Mesenchymal stem cell (in vitro differentiated cells and primary cell): ENCODE results near the gene RNASE1.
"Not testable (repeated sequence)": the region's sequence is repeated elsewhere in the genome, so short reads cannot be mapped to it uniquely, and the experiment has no call there.

Experiments
- DNase-seq: peaks from one replicate; pipeline ENCODE4 v3.0.0-alpha.2; 2013
- H2AFZ ChIP-seq: one replicate; pipeline ENCODE4 v1.6.1; 2013; ENCODE audit warnings: low read depth, mild to moderate bottlenecking, control low read depth, inconsistent platforms, low read length, moderate library complexity
- H2AK5ac ChIP-seq: 2 replicates; pipeline ENCODE4 v1.6.1; 2013; ENCODE audit warnings: low read length, moderate library complexity, mild to moderate bottlenecking, inconsistent platforms; ENCODE audit not compliant: severe bottlenecking
- H2BK120ac ChIP-seq: one replicate; pipeline ENCODE4 v1.6.1; 2013; ENCODE audit warnings: low read depth, mild to moderate bottlenecking, inconsistent platforms, low read length, moderate library complexity
- H2BK12ac ChIP-seq, 2 experiments: one replicate each; pipeline ENCODE4 v1.6.1; 2013; ENCODE audit warnings: inconsistent platforms in 2 of 2, low read length in 2 of 2, mild to moderate bottlenecking in 2 of 2, moderate library complexity in 2 of 2, control low read depth in 1 of 2
- H2BK15ac ChIP-seq: one replicate; pipeline ENCODE4 v1.6.1; 2013; ENCODE audit warnings: mild to moderate bottlenecking, low read depth, inconsistent platforms; ENCODE audit not compliant: poor library complexity, severe bottlenecking
- H2BK5ac ChIP-seq: 2 replicates; pipeline ENCODE4 v1.6.1; 2013; ENCODE audit warnings: low read depth, mild to moderate bottlenecking, low read length, control low read depth, inconsistent platforms; ENCODE audit not compliant: poor library complexity, severe bottlenecking
- H3K14ac ChIP-seq, 2 experiments: one replicate each; pipeline ENCODE4 v1.6.1; 2013; ENCODE audit warnings: inconsistent platforms in 2 of 2, low read length in 2 of 2, control low read depth in 1 of 2, mild to moderate bottlenecking in 1 of 2, moderate library complexity in 1 of 2
- H3K18ac ChIP-seq, 2 experiments: one replicate each; pipeline ENCODE4 v1.6.1; 2013; ENCODE audit warnings: inconsistent platforms in 2 of 2, low read length in 2 of 2, control low read depth in 1 of 2, low read depth in 1 of 2, mild to moderate bottlenecking in 1 of 2
- H3K23ac ChIP-seq, 2 experiments: one replicate each; pipeline ENCODE4 v1.6.1; 2013; ENCODE audit warnings: inconsistent platforms in 2 of 2, low read length in 2 of 2, mild to moderate bottlenecking in 2 of 2, moderate library complexity in 2 of 2, control low read depth in 1 of 2
- H3K27ac ChIP-seq: 2 replicates; pipeline ENCODE4 v1.5.1; 2013; ENCODE audit warnings: mild to moderate bottlenecking, moderate library complexity, low read length, control low read depth, inconsistent platforms; ENCODE audit not compliant: poor library complexity, severe bottlenecking
- H3K27me3 ChIP-seq, 2 experiments: 2 replicates each; pipeline versions ENCODE4 v1.6.1 to v1.7.0; 2013; ENCODE audit warnings: low read length in 2 of 2, mild to moderate bottlenecking in 2 of 2, moderate library complexity in 2 of 2, control low read depth in 1 of 2, inconsistent platforms in 1 of 2; ENCODE audit not compliant: control insufficient read depth in 1 of 2, insufficient read depth in 1 of 2
- H3K36me3 ChIP-seq, 2 experiments: 2 replicates each; pipeline versions ENCODE4 v1.6.1 to v1.7.0; 2013; ENCODE audit warnings: low read length in 2 of 2, control low read depth in 1 of 2, inconsistent platforms in 1 of 2, low read depth in 1 of 2, mild to moderate bottlenecking in 1 of 2; ENCODE audit not compliant: insufficient read depth in 2 of 2, control insufficient read depth in 1 of 2
- H3K4ac ChIP-seq, 2 experiments: one replicate each; pipeline ENCODE4 v1.6.1; 2013; ENCODE audit warnings: inconsistent platforms in 2 of 2, low read length in 2 of 2, mild to moderate bottlenecking in 2 of 2, moderate library complexity in 2 of 2, control low read depth in 1 of 2, low read depth in 1 of 2
- H3K4me1 ChIP-seq: 2 replicates; pipeline ENCODE4 v1.6.1; 2013; ENCODE audit warnings: low read depth, low read length, control low read depth; ENCODE audit not compliant: control insufficient read depth, insufficient read depth
- H3K4me2 ChIP-seq: 2 replicates; pipeline ENCODE4 v1.6.1; 2013; ENCODE audit warnings: low read length, mild to moderate bottlenecking, inconsistent platforms; ENCODE audit not compliant: poor library complexity, severe bottlenecking
- H3K4me3 ChIP-seq, 2 experiments: 2 replicates each; pipeline versions ENCODE4 v1.5.1 to v1.7.0; 2013; ENCODE audit warnings: low read length in 2 of 2, mild to moderate bottlenecking in 2 of 2, control low read depth in 1 of 2, low read depth in 1 of 2; ENCODE audit not compliant: insufficient read depth in 1 of 2
- H3K79me1 ChIP-seq: replicated peaks from 2 replicates; pipeline ENCODE4 v1.6.1; 2013; ENCODE audit warnings: mild to moderate bottlenecking, control low read depth, low read length, inconsistent platforms; ENCODE audit not compliant: poor library complexity, severe bottlenecking
- H3K9ac ChIP-seq: 2 replicates; pipeline ENCODE4 v1.7.0; 2013; ENCODE audit warnings: mild to moderate bottlenecking, low read length, moderate library complexity
- H3K9me3 ChIP-seq: 2 replicates; pipeline ENCODE4 v1.7.0; 2013; ENCODE audit warnings: mild to moderate bottlenecking, low read length; ENCODE audit not compliant: control insufficient read depth
- H4K8ac ChIP-seq: one replicate; pipeline ENCODE4 v1.6.1; 2013; ENCODE audit warnings: inconsistent platforms, mild to moderate bottlenecking, low read length, moderate library complexity
- H4K91ac ChIP-seq: one replicate; pipeline ENCODE4 v1.6.1; 2013; ENCODE audit warnings: mild to moderate bottlenecking, low read length, inconsistent platforms
- WGBS: methylation state at CpG from one replicate; pipeline ENCODE4 v1.1.7; 2013; ENCODE audit warnings: mixed read lengths; 5-methylcytosine and 5-hydroxymethylcytosine counted together

Gene RNASE1

GRCh38 chr14:20815946-20816345 lies 13.3 kb upstream of the RNASE1 start:
- H3K79me1 ChIP-seq, H2AFZ ChIP-seq, H2BK15ac ChIP-seq, H3K4ac ChIP-seq, H3K14ac ChIP-seq, H2AK5ac ChIP-seq, H3K9ac ChIP-seq, H3K4me3 ChIP-seq, H4K8ac ChIP-seq, H3K27ac ChIP-seq, H3K9me3 ChIP-seq, H3K18ac ChIP-seq, H3K4me2 ChIP-seq, H3K4me1 ChIP-seq, H3K23ac ChIP-seq, DNase-seq, H2BK12ac ChIP-seq, H3K36me3 ChIP-seq, H4K91ac ChIP-seq, H2BK120ac ChIP-seq, H2BK5ac ChIP-seq: not testable (repeated sequence)
- WGBS = 63% methylated on average over 3 of the region's 3 CpGs
- H3K27me3 ChIP-seq = peaks cover 0 to 36% of the 10 kb centered on the region in 2 experiments

GRCh38 chr14:20811986-20812975 lies 9.6 kb upstream of the RNASE1 start:
- H2AFZ ChIP-seq = no peak overlapping the region
- 35% methylated on average over 6 of the region's 7 CpGs for WGBS

GRCh38 chr14:20809917-20810316 lies 7.3 kb upstream of the RNASE1 start:
- DNase-seq = no peak
- no peaks in the 10 kb centered on the region for H3K79me1 ChIP-seq
- H3K4me3 ChIP-seq = no peak overlapping the region
- no peak overlapping the region for H2AK5ac ChIP-seq
- no peak overlapping the region for H3K9ac ChIP-seq
- no peak overlapping the region for H2BK12ac ChIP-seq
- peaks cover 0 to 70% of the 10 kb centered on the region in 2 experiments for H3K27me3 ChIP-seq
- WGBS = 57% methylated on average over 5 of the region's 5 CpGs
- H3K18ac ChIP-seq = no peak overlapping the region
- H3K23ac ChIP-seq = no peak overlapping the region
- H2BK120ac ChIP-seq = no peak overlapping the region
- no peak overlapping the region for H2BK5ac ChIP-seq
- no peak overlapping the region for H3K14ac ChIP-seq
- no peak overlapping the region for H3K27ac ChIP-seq
- H4K91ac ChIP-seq = no peak overlapping the region
- no peak overlapping the region for H2BK15ac ChIP-seq
- no peak overlapping the region for H4K8ac ChIP-seq
- H3K4ac ChIP-seq = no peak overlapping the region
- no peak overlapping the region for H2AFZ ChIP-seq
- H3K36me3 ChIP-seq = no peaks in the 10 kb centered on the region
- H3K9me3 ChIP-seq = no peaks in the 10 kb centered on the region
- no peak overlapping the region for H3K4me2 ChIP-seq
- H3K4me1 ChIP-seq = no peaks in the 10 kb centered on the region

More at GRCh38 chr14:20811986-20812975, 9.6 kb upstream of the RNASE1 start:
- H3K23ac ChIP-seq = no peak overlapping the region
- no peak overlapping the region for H2AK5ac ChIP-seq
- no peak overlapping the region for H2BK15ac ChIP-seq
- H4K8ac ChIP-seq = no peak overlapping the region
- H3K27me3 ChIP-seq = peaks cover 0 to 58% of the 10 kb centered on the region in 2 experiments
- no peak overlapping the region for H3K14ac ChIP-seq
- H3K27ac ChIP-seq = no peak overlapping the region
- H3K36me3 ChIP-seq = no peaks in the 10 kb centered on the region
- H3K9me3 ChIP-seq = no peaks in the 10 kb centered on the region
- no peak for DNase-seq
- no peaks in the 10 kb centered on the region for H3K79me1 ChIP-seq
- H3K4me2 ChIP-seq = no peak overlapping the region
- no peak overlapping the region for H3K4me3 ChIP-seq
- no peak overlapping the region for H3K9ac ChIP-seq
- no peak overlapping the region for H4K91ac ChIP-seq
- H3K18ac ChIP-seq = no peak overlapping the region
- H2BK12ac ChIP-seq = no peak overlapping the region
- H3K4me1 ChIP-seq = no peaks in the 10 kb centered on the region
- no peak overlapping the region for H2BK120ac ChIP-seq
- H3K4ac ChIP-seq = no peak overlapping the region
- H2BK5ac ChIP-seq = no peak overlapping the region

GRCh38 chr14:20808162-20808483 lies 5.5 kb upstream of the RNASE1 start:
- 63% methylated on average over 2 of the region's 3 CpGs for WGBS
- no peak overlapping the region for H2BK120ac ChIP-seq

More at GRCh38 chr14:20808162-20808483, 5.5 kb upstream of the RNASE1 start:
- DNase-seq = no peak
- Histone ChIP-seq H2AK5ac (no peak overlapping the region), H3K4me2 (no peak overlapping the region), H2AFZ (no peak overlapping the region), H3K4ac (no peak overlapping the region), H2BK5ac (no peak overlapping the region), H3K9me3 (no peaks in the 10 kb centered on the region), H4K8ac (no peak overlapping the region), H2BK15ac (no peak overlapping the region), H2BK12ac (no peak overlapping the region), H3K27me3 (peaks cover 0 to 69% of the 10 kb centered on the region in 2 experiments), H3K27ac (no peak overlapping the region), H3K4me3 (no peak overlapping the region), H3K9ac (no peak overlapping the region), H3K23ac (no peak overlapping the region), H3K4me1 (no peaks in the 10 kb centered on the region), H3K18ac (no peak overlapping the region), H3K36me3 (no peaks in the 10 kb centered on the region), H4K91ac (no peak overlapping the region), H3K14ac (no peak overlapping the region), H3K79me1 (no peaks in the 10 kb centered on the region)
